HCEC 1CT (cell line): ENCODE measurements around the gene PEAK1.

Experiments
- DNase-seq: peaks from one replicate; pipeline ENCODE4 v3.0.0-alpha.2; 2017

The PEAK1 gene

DNA sequence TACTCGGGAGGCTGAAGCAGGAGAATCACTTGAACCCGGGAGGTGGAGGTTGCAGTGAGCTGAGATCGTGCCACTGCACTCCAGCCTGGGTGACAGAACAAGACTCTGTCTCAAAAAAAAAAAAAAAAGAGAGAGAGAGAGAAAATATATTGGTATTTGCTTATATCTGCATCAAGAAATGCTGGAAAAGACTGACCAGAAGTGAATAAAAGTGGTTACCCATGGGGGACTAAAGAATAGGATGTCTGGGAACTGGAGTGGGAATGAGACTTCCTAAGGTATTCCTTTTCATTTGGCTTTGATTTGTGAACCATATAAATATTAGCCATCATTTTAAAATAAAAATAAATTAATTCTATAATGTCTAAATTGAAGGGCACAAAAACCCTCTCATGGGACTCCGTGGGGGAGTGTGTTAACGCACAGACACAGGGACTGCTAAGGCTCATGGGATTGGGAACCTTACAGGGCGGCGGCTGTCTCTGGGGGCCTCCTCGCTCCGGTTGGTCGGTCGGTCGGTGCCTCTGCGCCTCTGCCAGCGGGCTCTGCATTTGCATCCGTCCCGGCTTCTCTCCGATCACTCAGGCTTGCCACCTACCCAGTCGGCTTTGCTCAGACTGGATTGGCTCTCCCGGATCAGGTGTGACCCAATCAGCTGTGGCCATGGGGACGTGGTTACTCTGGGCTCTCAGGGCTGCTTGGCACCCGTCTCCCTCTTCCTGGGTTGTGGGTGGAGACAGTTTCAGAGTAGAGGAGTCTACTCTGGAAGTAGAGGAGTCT is 336.3 kb downstream of the PEAK1 start:
- no peak for DNase-seq

DNA sequence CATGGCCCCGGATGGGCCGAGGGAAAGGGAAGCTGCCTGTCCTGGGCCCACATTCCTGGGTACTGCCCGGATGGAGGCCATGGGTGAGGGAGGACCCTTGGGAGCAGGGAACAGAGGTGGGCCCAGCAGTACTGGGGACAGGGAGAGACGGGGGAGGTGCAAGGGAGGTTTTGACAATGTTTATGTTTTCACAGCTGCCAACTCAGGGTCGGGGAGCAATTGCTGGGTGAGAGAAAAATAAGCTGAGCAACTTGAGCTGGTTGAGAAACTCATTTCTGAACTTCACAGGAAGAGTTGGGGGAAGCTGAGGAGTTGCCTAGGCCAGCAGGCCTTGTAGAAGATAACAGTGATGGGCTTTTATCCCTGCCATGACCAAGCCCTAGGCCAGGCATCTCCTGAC is 337.9 kb downstream of the PEAK1 start:
- no peak for DNase-seq

DNA sequence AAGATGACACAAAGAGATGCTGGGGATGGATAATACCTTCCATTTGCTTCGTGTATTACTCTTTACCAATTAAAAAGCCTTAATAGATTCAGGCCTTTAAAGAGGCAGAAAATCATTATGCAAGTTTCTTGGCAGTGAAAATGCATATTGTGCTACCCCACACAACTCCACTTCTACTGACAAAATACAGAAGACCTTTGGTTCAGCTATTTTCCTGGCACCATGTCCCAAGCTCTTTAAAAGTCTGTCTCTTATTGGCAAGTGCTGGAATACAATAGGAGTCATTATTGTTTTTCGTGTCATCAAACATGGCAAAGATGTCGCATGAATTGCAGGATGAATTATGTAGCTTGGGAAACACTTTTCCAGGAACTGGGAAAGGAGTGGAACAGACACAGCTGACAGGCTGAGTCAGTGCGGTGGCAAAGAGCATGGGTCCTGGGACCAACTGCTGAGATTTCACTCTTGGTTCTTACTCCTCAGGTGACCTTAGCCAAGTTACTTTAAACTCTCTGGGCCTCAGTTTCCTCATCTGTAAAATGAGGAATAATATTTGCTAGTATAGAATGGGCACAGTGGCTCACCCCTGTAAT is 343.5 kb downstream of the PEAK1 start:
- no peak for DNase-seq

DNA sequence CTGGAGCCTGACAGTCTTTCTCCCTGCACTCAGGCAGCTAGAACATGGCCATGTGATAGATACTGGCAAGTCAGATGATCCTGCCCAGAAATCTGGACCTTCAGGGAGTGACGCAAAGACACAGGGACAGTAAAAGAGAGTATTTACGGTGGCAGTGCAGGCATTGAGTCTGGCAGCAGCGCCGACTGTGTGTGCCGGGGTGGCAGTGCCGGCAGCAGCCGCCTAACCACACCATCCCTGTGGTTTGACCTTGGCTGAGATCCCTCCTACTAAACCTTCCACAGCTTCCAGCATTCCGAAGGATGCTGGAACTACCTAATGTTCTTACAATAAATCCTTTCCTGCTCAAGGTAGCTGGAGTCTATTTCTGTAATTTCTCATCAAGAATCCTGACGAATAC is 344.4 kb downstream of the PEAK1 start:
- DNase-seq = no peak

DNA sequence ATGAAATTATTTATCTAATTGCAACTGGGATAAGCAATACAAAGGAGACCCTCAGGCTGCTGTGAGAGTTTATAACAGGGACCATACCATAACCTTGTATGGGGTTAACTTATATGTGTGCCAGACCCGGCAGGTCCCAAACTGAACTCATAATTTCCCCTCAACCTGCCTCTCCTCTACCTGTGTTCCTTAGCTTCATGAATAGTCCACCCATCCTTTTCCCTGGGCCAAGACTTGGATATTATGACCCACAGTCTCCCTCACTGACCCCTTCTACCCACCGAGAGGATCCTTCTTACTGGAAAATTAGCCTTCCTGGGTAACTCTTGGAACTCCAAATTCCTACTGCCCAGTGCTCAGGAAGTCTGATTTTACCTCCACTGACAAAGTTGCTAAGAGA is 345.6 kb downstream of the PEAK1 start:
- DNase-seq = no peak

DNA sequence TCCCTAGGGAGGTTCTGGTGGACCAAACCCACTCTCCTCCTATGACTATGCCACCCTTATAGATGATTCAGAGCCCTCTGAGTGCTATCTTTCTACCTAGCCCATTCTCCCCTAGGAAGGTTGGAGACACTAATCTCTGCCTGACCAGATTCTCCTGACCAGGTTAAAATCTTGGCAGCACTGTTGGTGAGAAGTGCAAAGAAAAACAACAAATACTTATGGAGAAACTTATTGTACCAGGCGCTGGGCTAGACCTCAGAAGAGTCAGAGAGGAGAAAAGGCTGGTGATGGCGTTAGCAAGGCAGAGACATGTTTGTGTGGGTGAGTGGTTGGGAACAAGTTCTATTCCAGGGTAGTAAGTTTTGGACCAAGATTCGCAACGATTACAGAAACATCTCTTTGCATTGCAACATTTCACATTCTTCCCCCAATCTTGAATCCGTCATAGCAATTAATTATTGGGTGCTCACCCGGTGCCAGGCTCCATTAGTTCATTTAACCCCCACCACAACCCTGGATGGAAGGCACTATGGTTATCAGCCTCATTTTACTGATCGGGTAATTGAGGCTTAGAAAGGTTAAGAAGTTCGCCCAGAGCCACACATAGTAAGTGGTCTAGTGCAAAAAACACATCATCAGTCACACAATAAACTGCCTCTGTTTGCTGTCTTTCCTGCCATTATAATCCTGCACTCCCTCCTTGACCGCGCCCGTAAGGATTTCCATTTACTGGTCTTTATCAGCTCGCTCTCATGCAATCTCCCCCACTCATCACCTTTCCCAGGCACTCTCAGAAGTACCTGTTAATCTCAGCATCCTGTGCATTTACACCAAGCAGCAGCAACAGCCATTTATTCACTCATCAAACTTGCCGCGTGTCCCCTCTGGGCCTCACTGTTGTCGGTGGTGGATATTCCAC is 348.3 kb downstream of the PEAK1 start:
- DNase-seq = no peak

DNA sequence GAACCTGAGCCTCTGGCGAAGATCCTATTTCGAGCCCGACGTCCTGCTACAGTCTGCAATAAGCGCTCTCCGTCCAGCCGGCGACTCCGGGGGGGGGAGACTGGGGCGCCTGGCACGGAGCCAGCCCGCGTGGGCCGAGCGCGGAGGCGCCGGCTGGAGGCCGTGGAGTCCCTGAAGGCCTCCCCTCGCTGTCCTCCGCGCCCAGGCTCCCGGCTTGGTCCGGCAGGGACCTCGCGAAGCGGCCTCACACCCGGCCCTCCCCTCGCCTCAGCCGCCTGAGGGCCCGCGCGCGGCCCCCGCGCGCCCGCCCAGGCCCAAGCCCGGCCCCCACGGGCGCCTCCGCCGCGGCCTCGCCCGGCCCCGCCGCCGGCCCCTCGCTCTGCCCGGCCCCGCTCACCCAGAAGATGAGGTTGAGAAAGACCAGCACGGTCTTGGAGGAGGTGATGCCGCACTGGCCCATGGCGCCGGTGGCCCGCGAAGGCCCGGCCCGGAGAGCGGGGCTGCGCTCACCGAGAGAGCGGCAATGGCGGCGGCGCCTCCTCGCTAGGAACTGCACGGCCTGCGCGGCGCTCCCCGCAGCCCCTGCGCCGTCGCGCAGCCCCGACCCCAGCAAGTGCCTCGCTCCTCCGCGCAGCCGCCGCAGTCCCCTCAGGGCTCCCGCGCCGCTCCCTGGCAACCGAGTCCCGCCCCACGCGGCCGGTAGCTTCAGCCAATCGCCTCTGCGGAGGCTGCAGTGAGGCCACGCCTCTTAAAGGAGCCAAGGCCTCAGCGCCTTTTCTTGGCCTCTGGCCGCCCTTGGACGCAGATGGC is 349.2 kb downstream of the PEAK1 start, which contains the start of gene TSPAN3:
TSPAN3 (minus strand) TSS at position 615 of the 810 bp plus-strand sequence; CDS start at position 460, 155 bp downstream.
- DNase-seq = peak; percentile 89

DNA sequence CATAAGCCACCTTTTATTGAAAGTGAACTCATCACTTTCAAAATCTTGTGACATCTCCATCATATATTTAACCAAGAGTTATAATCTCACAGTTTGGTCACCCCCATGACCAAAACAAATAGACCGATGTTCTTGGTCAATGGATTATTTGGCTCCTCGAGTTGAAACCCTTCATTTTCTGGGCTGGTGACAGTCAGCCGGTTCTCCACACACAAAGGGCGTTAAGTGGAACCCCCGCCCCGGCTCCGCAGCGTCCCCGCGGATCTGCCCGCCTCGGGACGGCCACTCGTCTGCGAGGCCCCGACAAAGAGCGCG is 349.8 kb downstream of the PEAK1 start:
- no peak for DNase-seq

DNA sequence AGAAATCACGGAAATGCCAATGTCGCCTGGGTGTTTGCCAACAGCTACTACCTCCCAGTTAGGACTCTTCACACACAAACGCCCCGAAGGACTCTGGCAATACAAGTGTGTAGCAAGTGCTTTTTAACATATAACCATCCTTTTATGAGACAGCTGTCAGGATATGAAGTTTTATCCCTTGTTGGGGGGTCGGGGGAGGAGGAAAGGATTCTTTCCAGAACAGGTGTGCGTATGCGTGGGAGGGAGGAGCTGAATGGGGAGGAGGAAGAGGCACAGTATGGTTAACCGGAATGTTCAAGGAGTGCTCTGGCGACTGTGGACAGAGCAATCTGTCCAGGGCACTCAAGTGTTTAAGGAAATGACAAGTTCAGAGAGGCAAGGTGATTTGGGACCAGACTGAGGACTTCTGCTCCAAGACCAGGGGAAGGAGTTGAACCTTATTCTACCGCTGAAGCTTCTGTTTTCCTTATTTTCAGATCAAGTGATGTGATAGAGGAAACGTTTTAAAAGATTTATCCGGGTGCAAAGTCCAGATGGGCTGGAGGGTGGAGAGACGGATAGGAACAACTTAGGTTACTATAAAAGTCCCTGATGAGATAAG is 350.3 kb downstream of the PEAK1 start:
- no peak for DNase-seq

DNA sequence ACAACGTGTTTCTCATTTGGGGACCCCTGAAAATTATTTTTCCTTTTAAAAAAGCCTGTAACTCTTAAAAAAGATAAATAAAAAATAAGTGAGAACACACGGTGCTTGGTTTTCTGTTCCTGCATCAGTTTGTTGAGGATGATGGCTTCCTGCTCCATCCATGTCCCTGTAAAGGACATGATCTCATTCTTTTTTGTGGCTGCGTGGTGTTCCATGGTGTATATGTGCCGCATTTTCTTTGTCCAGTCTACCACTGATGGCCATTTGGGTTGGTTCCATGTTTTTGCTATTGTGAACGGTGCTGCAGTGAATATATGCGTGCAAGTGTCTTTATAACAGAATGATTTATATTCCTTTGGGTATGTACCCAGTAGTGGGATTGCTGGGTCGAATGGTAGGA is 351.3 kb downstream of the PEAK1 start:
- DNase-seq = no peak

DNA sequence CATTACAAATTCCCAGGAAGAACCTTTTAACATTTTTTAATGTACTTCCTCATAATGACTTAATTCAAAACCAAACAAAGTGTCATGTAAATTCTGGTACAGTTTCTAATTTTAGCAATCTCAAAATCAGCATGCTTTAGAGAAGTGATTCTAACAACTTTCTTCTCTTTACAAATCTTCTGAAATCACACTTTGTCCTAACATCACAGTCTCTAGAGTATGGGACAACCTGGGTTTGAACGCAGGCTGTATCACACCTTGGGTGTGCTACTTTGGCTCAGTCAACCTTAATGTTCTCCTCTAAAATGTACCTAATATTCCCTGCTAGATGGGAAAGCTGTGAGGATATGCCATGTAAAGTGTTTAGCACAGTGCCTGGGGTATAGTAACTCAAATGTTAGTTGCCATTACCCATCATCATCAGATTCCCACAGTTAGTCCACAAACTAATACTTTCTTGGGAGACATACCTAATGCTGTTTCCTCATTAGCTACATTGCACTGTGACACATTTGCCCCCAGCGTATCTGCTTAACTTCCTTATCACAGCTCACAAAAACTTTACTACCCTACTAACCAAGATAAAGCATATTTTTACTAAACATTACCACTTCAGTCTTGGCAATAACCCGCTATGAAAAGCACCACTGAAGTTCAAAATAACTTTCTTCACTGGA is 352.1 kb downstream of the PEAK1 start:
- no peak for DNase-seq

DNA sequence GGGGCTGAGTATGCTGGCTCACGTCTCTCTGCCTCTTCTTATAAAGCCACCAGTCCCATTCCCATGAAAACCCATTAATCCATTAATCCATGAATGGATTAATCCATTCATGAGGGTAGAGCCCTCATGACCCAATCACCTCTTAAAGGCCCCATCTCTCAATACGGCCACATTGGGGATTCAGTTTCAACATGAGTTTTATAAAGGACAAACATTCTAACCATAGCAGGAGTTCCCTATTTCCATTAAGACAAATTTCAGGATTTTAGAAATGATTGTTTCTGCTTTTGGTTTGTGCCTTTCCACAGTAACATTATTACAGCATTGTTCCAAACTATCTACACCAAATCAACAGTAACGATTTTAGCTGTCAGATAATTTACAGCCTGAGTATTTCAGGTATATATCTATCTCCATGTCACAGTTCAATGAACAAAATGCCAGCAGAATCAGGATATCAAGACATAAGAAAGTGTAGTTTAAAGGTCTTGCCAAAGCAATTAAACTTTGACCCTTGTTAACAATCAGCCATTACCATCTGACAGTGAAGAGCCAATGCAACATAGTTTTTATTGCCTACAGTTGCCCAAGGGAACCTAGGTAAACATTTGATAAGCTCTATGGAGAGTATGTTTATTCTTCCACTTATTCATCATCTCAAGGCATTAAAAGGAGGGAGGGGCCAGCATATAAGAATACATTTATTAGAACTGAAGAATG is 352.8 kb downstream of the PEAK1 start:
- DNase-seq = peak; percentile 42

DNA sequence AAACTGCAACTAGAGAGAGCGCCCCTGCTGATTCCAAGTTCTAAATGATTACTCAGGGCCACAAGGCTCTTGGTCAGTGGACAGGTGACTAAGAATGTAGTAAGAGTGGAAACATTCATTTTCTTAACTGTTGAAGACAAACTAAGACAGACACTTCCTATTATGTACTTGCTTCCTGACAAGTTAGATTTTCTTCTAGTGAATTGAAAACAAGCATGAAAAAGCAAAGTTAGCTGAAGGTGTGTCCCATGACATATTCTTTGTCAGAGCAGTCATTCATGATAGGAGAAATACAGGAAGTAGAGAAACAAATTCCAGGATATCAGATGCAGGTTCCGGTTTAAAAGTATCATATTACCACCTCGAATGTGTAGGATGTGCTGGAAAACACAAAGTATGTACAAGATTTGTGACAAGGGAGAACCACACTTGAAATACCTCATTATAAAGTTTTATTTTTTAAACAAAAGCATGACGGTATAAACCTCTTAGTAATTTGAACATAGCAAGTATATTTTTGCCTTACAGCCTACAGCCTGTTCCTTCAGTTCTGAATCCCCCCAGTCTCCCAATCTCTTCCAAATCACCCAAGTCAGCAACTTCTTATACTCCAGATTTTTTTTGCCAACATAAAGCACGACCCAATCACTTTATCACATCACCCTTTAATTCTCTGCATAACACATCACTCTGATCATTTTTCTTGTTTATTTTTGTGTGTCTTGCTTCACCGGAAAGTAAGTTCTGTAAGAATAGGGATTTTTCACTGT is 355.2 kb downstream of the PEAK1 start:
- DNase-seq = peak; percentile 83

DNA sequence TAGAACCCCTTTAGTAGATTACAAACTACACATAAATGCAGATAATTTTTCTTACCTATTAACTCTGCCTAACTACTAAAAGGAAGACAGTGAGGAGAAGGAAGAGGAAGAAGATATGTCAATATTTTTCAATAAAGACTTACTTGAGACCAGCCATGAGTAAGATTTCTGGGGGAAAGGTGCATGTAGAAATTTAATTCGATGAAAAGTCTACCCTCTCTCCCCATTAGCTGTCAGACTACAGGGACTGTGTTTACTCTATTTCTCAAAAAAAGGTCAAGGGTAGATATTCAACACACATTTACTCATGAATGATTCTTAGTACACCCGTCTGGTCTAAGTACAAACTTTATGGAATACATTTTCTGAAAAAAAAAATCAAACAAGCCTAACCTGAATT is 355.8 kb downstream of the PEAK1 start:
- DNase-seq = peak; percentile 34

DNA sequence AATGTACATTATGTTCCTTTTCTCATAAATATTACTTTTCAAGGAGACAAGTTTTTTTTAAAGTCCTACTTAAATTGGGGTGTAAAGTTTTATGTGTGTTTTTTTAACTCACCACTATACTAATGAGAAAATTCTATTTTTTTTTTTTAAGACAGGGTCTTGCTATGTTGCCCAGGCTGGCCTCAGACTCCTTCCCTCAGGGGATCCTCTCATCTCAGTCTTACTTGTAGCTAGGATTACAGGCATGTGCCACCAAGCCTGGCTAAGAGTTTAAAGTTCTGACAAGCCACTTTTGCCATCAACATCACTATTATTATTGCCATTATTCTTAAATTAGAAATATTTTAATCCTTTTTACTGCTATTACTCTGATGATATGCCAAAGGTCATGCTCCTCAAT is 356.7 kb downstream of the PEAK1 start:
- DNase-seq = no peak

DNA sequence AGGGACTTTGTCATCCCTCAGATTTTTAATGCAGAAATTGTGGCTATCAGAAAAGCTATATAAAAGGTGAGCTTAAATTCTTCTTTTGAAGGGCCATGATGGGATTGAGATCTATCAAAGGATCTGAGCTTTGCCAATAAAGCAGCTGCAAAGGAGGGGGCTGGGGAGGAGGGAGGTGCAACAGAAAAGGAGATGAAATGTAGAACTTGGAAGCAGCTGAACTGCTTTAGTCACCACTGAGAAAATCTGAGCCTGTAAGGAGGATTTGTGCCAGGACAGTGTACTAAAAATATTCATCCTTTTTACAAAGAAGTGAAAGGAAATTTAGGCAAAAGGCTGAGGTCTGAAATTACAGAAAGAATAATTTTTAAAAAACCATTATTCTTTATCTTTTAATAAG is 359.4 kb downstream of the PEAK1 start:
- DNase-seq = peak; percentile 62

DNA sequence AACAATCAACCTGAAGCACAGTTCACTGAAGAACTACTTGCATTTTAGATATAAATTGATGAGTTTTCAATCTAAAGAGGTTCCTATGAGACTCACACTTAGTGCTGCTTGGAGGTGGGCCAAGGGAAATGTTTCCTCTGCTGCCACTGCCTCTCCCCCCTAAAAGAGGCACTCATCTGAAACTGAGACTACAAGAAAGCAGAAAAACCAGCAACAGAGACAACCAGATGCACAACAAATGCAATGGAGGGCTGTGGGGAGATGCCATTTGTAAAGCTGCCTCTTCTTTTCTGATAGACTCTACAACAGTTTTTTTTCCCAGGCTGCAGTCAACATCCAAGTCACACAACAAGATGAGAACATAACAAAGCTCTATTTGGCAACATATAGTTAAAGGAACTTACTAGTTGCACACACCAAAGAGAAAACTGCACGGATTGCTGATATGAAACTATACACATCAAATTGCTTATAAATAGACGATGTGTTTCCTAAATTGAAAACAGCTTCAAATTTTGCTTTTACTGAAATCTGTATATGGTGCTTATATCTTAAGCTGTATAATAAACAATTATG is 360.0 kb downstream of the PEAK1 start:
- DNase-seq = no peak

DNA sequence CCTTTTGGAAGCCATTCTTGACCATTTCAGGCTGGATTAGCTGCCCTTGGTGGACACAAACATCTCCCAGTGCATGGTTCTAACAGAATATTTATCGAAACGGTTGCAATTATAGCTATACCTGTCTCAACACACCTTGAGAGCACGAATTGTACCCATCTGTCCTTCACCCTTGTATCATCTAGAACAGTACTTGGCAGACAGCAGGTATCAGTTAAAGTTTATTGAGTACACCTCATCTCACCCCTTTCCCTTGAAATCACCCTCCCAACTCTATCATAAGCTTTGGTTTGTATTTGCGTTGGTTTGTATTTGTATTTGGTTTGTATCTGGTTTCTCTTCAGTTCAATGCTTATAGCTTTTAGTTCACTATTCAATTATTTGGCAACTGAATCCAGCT is 361.4 kb downstream of the PEAK1 start:
- DNase-seq = no peak

DNA sequence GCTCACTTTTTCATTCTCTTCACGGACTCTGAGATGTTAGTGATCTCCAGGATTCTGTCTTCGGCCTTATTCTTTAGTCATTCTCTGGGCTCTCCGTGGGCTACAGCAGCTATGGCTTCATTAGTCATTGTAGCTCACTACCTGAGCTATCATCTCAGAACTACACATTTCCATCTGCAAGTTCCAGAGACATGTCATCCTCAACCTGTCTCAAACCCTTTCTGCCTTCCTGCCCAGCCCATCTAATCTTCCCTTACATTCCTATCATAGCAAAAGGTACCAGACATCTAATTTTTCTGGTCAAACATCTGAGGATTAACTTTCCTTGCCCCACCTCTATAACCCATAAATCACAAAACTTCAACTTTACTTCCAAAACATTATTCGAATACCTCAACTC is 362.2 kb downstream of the PEAK1 start:
- DNase-seq = no peak

DNA sequence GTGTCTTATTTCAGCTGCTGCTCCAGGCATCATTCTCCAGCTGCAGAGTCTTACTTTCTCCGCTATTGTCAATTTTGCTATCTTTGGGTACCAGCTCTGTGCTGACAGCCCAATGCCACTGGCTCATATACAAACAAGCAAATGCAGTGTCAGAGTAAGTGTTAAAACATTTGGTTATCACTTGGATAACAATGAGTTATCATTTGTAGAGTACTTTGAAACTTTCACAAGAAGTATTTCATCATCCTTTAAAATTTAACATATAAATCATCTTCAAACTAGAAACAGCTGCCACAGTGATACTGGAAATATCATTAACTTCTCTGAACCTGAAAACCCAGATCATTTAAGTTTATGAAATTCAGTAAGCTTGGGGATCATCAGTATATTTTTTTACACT is 362.8 kb downstream of the PEAK1 start:
- DNase-seq = peak; percentile 20
